Ovary (tissue), 3 donors: ENCODE measurements around the gene VSTM1.

Experiments
- CTCF ChIP-seq, 3 donors: fragments of 450-650 bp in 2 of 3; fragments of 200-600 bp in 1 of 3; IDR thresholded peaks; one replicate each; pipeline versions ENCODE4 v1.5.1 to v1.8.0; 2016 to 2022; ENCODE audit warnings: antibody characterized with exemption in 3 of 3, mild to moderate bottlenecking in 1 of 3
- EP300 ChIP-seq: sonication (generic); formaldehyde crosslinking; IDR thresholded peaks from one replicate; pipeline ENCODE4 v1.6.1; 2017; ENCODE audit warnings: antibody characterized with exemption
- POLR2A ChIP-seq: fragments of 450-650 bp; IDR thresholded peaks from one replicate; pipeline ENCODE4 v1.6.1; 2017; ENCODE audit warnings: antibody characterized with exemption, mild to moderate bottlenecking, moderate library complexity
- donor health status: DM: no; HTN: no; CAD: no.

- TF ChIP-seq POLR2A (no peak), CTCF (IDR thresholded peaks at IDR 0.05) (no peak), EP300 (no peak)
These were observed 34.4 kb downstream of the VSTM1 start for GRCh38 chr19:54029301-54029700.
